ENCODE data around the gene MORF4L2. TPM values are rescaled to one million over a fixed set of nuclear protein-coding genes. Genes with fewer than 3 reads are reported as not detected.
A peak's percentile ranks its signal among the peaks of the same experiment; 100 is the strongest.

Gene MORF4L2
- total and polyA plus RNA-seq, 4 donors: 90.9 to 366 (median 175) TPM

GRCh38 chrX:103691059-103691458 is 4.6 kb upstream of the MORF4L2 start (continued):
- TF ChIP-seq REST (IDR thresholded peaks at IDR 0.05): no peak

GRCh38 chrX:103688946-103689345 is 2.4 kb upstream of the MORF4L2 start:
- peak; percentile 56 for TF ChIP-seq CTCF (IDR thresholded peaks at IDR 0.05; ENCODE audit: low read depth, low read length, missing input control)
- no peak for TF ChIP-seq REST (IDR thresholded peaks at IDR 0.05)
- TF ChIP-seq SP1 (IDR thresholded peaks at IDR 0.05): no peak
- no peak for TF ChIP-seq TAF1 (conservative IDR thresholded peaks at IDR 0.05)
- TF ChIP-seq EGR1 (IDR thresholded peaks at IDR 0.05; ENCODE audit: low read depth in 2 of 2): no peak
- TF ChIP-seq ZBTB33 (IDR thresholded peaks at IDR 0.05): no peak
- TF ChIP-seq RAD21 (IDR thresholded peaks at IDR 0.05): peak; percentile 60 to 65
- DNase-seq (ENCODE audit: low spot score): no peak
- whole genome bisulfite sequencing: 48% methylated on average over 4 of the region's 4 CpGs
- no peak overlapping the region for H3K4me3 ChIP-seq (ENCODE audit: low read depth in 1 of 3, low read length in 3 of 3)
- H3K4me1 ChIP-seq (ENCODE audit: control insufficient read depth in 4 of 4, insufficient read depth in 4 of 4, low read length in 3 of 4): peaks cover 0 to 6% (median under 1%) of the 10 kb centered on the region in 4 donors
- H3K36me3 ChIP-seq (ENCODE audit: control insufficient read depth in 4 of 4, insufficient read depth in 3 of 4, low read depth in 1 of 4, low read length in 3 of 4): peaks cover 0 to 3% (median 3%) of the 10 kb centered on the region in 4 donors
- no peaks in the 10 kb centered on the region for H3K9me3 ChIP-seq (ENCODE audit: control insufficient read depth in 4 of 4, low read length in 3 of 4)
- no peak overlapping the region for H3K27ac ChIP-seq (ENCODE audit: low read depth in 1 of 2, low read length in 2 of 2)
- H3K9ac ChIP-seq (ENCODE audit: low read depth in 1 of 2, low read length in 2 of 2): no peak overlapping the region
- H3K27me3 ChIP-seq (ENCODE audit: control insufficient read depth in 4 of 4, insufficient read depth in 4 of 4, low read length in 3 of 4): no peaks in the 10 kb centered on the region

Measured in liver (tissue), 9 donors.